ENCODE measurements around the gene ARFGAP2.

GRCh38 chr11:47132981-47133380 lies 43.7 kb downstream of the ARFGAP2 start:
- TF ChIP-seq FOXM1 (IDR thresholded peaks at IDR 0.05; ENCODE audit: borderline replicate concordance) (no peak), NFRKB (IDR thresholded peaks at IDR 0.05) (no peak), TARDBP (IDR thresholded peaks at IDR 0.05) (no peak), ZNF384 (IDR thresholded peaks at IDR 0.05) (no peak)

Measured in HEK293T (cell line).